ENCODE results near the gene CFAP100. TPM values are rescaled to one million over a fixed set of nuclear protein-coding genes. Genes with fewer than 3 reads are reported as not detected.

The CFAP100 gene
- total and polyA plus RNA-seq, 9 of the 15 experiments (the other 6 are each of a cell fraction or from before 2014, with no cell fraction given), result not detected

DNA sequence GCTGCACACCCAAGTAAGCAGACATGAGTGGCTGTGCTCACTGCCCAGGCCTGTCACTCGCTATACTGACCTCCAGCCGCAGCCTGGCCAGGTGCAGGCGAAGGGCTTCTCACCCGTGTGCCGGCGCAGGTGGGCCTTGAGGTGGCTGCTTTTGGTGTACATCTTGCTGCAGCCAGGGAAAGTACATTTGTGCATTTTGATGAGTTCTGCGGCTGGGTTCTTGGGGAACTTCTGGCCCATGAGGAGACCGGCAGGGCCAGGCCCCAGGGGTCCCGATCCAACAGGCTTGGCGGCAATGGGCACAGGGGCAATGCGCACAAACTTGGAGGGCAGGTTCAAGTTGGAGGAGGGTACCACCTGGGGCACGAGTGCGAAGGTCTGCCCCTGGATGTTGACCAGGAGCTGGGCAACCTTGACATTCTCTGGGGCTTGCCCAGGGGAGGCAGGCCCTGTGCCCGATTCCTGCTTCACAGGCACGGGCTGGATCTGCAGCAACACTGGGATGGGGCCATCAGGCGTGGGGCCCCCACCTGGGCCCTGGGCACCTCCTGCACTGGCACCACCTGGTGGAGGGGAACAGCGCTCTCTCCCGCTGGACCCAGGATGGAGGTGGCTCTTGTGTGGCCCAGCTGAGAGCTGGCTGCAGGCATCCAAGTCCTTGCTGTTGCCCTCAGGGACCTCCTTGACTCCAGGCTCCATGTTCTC, 42.8 kb upstream of the CFAP100 start:
- H3K4me3 ChIP-seq, result no peak overlapping the region
- no peaks in the 10 kb centered on the region for H3K9me1 ChIP-seq (ENCODE audit: control insufficient read depth, insufficient read depth, low read length)
- DNase-seq (ENCODE audit: extremely low read depth in 1 of 4, low spot score in 3 of 4), result no peak
- H2AFZ ChIP-seq (ENCODE audit: low read depth, low read length), result no peak overlapping the region
- H3K79me2 ChIP-seq (ENCODE audit: control insufficient read depth, insufficient read depth, low read length), result no peaks in the 10 kb centered on the region
- no peaks in the 10 kb centered on the region for H4K20me1 ChIP-seq (replicated peaks; ENCODE audit: control insufficient read depth, insufficient read depth, low read length)
- TF ChIP-seq, protein P1, sequence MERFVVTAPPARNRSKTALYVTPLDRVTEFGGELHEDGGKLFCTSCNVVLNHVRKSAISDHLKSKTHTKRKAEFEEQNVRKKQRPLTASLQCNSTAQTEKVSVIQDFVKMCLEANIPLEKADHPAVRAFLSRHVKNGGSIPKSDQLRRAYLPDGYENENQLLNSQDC (CRISPR knock-in tag; IDR thresholded peaks at IDR 0.05), result no peak
- no peak for TF ChIP-seq NCOA4 (IDR thresholded peaks at IDR 0.05; ENCODE audit: partially characterized antibody)
- 0 out of 2 replicates have a peak, but pooled peaks have one; percentile 20 for TF ChIP-seq POLR2G (IDR thresholded peaks at IDR 0.05; ENCODE audit: low read depth, low read length)
- no peak for TF ChIP-seq ZC3H8 (IDR thresholded peaks at IDR 0.05)
- ChIA-PET POLR2A (no interaction called here), CTCF (ENCODE audit: low intra/inter-chr PET ratio) (no interaction called here)
- H3K4me1 ChIP-seq (replicated peaks in 1 of 2; ENCODE audit: control insufficient read depth in 2 of 2, insufficient read depth in 2 of 2, low read length in 2 of 2), result peaks cover 5 to 23% of the 10 kb centered on the region in 2 experiments; a peak in 3 of 5 replicates
- no peak for FAIRE-seq
- ATAC-seq, result no peak
- in situ Hi-C loops (cut with MboI) (no loop called here), intact Hi-C loops (cut with micrococcal nuclease) (no loop called here)
- no peak overlapping the region for H3K9ac ChIP-seq (ENCODE audit: insufficient read depth in 1 of 2, low read depth in 2 of 2, low read length in 2 of 2)
- H3K9me3 ChIP-seq (replicated peaks; ENCODE audit: control insufficient read depth, insufficient read depth, low read depth, low read length), result no peaks in the 10 kb centered on the region
- 92% methylated on average over 11 of the region's 18 CpGs for WGBS (ENCODE audit: insufficient coverage, low coverage, missing lambda C conversion rate)
- BruUV-seq (replicated peaks), result no TSS peak
- H3K4me2 ChIP-seq (ENCODE audit: insufficient read depth, low read length), result no peak overlapping the region
- no peaks in the 10 kb centered on the region for H3K36me3 ChIP-seq (ENCODE audit: control insufficient read depth, insufficient read depth, low read length)
- H3K27ac ChIP-seq (ENCODE audit: extremely low read depth, low read depth, low read length), result no peak overlapping the region
- no peaks in the 10 kb centered on the region for H3K27me3 ChIP-seq (ENCODE audit: control insufficient read depth in 2 of 2, insufficient read depth in 2 of 2, low read length in 2 of 2)

All from K562 (cell line).